Measurements from ENCODE around the gene CMSS1.

GRCh38 chr3:100039075-100039474 lies 221.4 kb downstream of the CMSS1 start:
- TF ChIP-seq CTCF (IDR thresholded peaks at IDR 0.05 in 2 of 3, conservative IDR thresholded peaks at IDR 0.05 in 1 of 3; ENCODE audit: borderline replicate concordance in 1 of 3, insufficient read depth in 1 of 3, low read depth in 2 of 3, low read length in 2 of 3), result no peak
- no peak for TF ChIP-seq POLR2AphosphoS5 (IDR thresholded peaks at IDR 0.05; ENCODE audit: low read depth, low read length)
- TF ChIP-seq EZH2 (IDR thresholded peaks at IDR 0.05), result no peak
